ENCODE measurements around the gene ZNF12.

The ZNF12 gene

GRCh38 chr7:6646465-6646864 lies 60.3 kb downstream of the ZNF12 start:
- no peak for DNase-seq

GRCh38 chr7:6644728-6645127 lies 62.0 kb downstream of the ZNF12 start:
- no peak for DNase-seq

- DNase-seq: no peak
These were observed 62.7 kb downstream of the ZNF12 start for GRCh38 chr7:6643915-6644625.

DNA sequence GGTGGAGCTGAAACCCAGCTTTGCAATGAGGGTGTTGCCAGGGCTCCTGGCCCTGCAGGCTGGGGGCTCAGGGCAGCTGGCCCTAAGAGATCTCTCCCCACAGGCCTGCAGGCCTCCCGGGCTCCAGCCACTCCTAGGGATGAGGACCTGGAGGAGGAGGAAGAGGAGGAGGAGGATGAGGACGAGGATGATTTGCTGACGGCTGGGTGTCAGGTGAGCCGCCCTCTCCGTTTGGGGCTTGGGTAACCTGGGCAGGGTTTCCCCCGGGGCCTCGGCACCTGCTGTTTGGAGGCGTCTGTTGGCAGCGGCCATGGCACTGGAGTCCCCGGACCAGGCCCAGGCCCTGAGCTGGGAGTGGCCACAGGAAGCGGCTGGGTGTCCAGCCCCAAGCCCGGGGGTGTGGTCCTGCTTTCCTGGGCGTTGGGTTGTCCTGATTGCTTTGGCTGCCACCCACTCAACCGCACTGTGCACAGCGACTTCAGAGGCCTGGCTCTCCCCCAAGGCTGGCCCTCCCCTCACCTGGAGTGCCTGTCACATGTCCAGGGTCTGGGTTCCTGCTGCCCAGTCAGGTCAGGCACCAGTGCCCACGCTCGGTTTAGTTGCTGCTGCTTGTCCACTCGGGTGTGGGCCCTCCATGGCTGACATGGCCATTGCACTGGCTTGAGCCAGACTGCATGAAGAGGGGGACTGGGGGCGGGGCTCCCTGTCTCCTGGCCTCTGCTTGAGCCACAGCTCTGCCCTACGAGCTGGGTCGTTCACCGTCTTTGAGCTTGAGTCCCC lies 63.7 kb downstream of the ZNF12 start:
- no peak for DNase-seq

- no peak for DNase-seq
These were observed 64.4 kb downstream of the ZNF12 start for GRCh38 chr7:6642239-6642839.

DNA sequence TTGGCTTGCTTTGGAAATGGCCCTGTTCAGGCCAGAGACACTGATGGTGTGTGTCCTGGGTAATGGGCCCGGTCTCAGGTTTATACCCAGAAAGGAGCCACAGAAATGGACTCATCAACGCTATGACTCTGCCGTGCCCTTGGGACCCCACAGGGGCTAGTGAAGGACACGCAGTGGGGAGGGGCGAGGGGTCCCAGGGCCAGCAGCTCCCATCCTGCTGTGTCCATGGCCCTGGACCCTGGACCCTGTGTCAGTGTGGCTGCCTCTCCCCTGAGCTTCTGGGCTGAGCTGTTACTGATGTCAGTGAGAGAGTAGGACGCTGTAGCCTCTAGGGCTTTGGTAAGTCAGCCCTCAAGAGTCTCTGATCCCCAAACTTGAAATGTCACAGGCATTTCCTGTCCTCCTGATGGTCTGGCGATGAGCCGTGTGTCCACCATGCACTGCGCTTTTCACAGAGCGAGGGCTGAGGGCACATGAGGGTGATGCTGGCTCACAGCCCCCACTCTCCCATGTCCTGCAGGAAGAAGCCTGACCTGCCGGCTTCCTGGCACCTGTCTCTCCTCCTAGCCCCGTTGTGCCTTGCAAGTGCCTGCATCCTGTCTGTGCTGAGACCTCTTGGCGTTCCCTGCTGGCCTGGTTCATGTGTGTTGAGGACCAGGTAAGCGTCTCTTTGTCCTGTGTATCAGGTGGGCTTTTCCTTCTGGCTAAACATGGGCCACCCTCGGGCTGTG lies 65.3 kb downstream of the ZNF12 start:
- no peak for DNase-seq

DNA sequence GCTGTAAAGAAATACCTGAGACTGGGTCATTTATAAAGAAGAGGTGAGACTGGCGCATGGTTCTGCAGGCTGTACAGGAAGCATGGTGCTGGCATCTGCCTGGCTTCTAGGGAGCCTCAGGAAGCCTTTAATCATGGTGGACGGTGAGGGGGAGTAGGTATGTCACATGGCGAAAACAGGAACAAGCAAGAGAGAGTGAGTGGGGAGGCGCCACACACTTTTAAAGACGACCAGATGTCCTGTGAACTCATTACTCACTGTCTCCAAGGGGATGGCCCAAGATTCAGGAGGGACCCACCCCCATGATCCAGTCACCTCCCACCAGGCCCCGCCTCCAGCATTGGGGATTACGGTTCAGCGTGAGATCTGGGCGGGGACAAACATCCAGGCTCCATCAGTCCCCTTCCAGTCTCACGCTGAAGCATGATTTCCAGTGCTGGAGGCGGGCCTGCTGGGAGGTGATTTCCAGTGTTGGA lies 66.5 kb downstream of the ZNF12 start:
- DNase-seq: no peak

DNA sequence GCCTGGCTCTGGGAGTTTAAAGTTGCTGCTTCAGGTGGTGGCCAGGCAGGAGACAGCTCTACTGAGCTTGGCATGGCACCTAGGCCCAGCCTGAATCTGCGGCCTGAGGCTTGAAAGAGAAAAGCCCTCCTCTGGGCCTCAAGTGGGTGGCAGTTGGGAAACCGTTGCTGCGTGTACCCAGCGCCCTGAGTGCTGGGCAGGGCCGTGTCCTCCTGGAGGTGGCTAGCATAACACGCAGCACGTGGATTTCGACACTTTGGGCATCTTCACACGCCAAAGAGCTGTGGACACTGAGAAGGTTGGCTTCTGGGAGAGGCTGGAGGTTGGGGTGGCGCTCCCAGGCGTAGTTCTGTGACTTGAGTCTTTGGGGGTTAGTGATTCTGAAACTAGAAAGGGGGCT lies 67.1 kb downstream of the ZNF12 start:
- DNase-seq: no peak

DNA sequence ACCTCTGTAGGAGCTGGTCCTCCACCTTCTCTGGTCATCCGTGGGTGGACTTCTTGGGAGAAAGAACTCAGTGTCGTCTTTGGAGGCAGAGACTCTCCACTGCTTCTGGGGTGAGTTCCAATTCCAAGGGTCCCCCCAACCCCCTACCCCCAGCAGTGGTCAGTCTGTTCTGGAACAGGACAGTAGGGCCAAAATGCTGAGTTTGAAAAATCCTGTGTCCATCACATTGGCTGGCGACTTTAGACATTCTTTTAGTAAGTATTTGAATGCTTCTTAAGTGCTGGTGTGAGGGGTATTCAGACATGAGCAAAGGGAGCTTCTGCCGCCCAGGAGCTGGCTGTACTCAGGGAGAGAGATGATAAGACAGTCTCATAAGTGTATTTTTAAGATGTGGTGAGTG lies 67.7 kb downstream of the ZNF12 start:
- no peak for DNase-seq

All from amniotic stem cell (primary cell).